Endodermal cell (in vitro differentiated cells): ENCODE data around the gene ADGRB3. TPM values are rescaled to one million over a fixed set of nuclear protein-coding genes. Genes with fewer than 3 reads are reported as not detected.

Experiments
- DNase-seq: peaks from one replicate; pipeline ENCODE4 v3.0.0-alpha.2; 2017
- H3K27ac ChIP-seq: 2 replicates; pipeline ENCODE4 v1.5.1; 2013; ENCODE audit warnings: mild to moderate bottlenecking, low read depth, low read length, moderate library complexity
- H3K27me3 ChIP-seq: 2 replicates; pipeline ENCODE4 v1.6.1; 2013; ENCODE audit warnings: mild to moderate bottlenecking, low read length, moderate library complexity; ENCODE audit not compliant: insufficient read depth, control insufficient read depth, poor library complexity, severe bottlenecking
- H3K36me3 ChIP-seq: 2 replicates; pipeline ENCODE4 v1.7.0; 2013; ENCODE audit warnings: mild to moderate bottlenecking, low read length, moderate library complexity; ENCODE audit not compliant: control insufficient read depth, insufficient read depth
- H3K4me1 ChIP-seq: one replicate; pipeline ENCODE4 v1.7.0; 2013; ENCODE audit warnings: low read length; ENCODE audit not compliant: control insufficient read depth, insufficient read depth
- H3K4me3 ChIP-seq: 2 replicates; pipeline ENCODE4 v1.5.1; 2013; ENCODE audit warnings: mild to moderate bottlenecking, low read length, moderate library complexity
- H3K9ac ChIP-seq: 2 replicates; pipeline ENCODE4 v1.6.1; 2013; ENCODE audit warnings: mild to moderate bottlenecking, low read length, moderate library complexity; ENCODE audit not compliant: poor library complexity, severe bottlenecking; ENCODE audit errors: extremely low read depth
- H3K9me3 ChIP-seq: 2 replicates; pipeline ENCODE4 v1.6.1; 2013; ENCODE audit warnings: mild to moderate bottlenecking, low read length, moderate library complexity; ENCODE audit not compliant: control insufficient read depth
- H3K27ac Mint-ChIP-seq: 2 replicates; pipeline ENCODE4 v1.8.0; 2020; ENCODE audit warnings: mixed read lengths
- H3K27me3 Mint-ChIP-seq: 2 replicates; pipeline ENCODE4 v1.8.0; 2021; ENCODE audit warnings: mild to moderate bottlenecking, mixed read lengths; ENCODE audit not compliant: insufficient read depth
- H3K36me3 Mint-ChIP-seq: 2 replicates; pipeline ENCODE4 v1.8.0; 2020; ENCODE audit warnings: low read depth, mixed read lengths
- H3K4me1 Mint-ChIP-seq: 2 replicates; pipeline ENCODE4 v1.8.0; 2020; ENCODE audit warnings: mixed read lengths
- H3K4me3 Mint-ChIP-seq: 2 replicates; pipeline ENCODE4 v1.8.0; 2020; ENCODE audit warnings: mild to moderate bottlenecking, moderate library complexity, mixed read lengths
- H3K9me3 Mint-ChIP-seq: 2 replicates; pipeline ENCODE4 v1.8.0; 2020; ENCODE audit warnings: mild to moderate bottlenecking, mixed read lengths
- CTCF ChIP-seq: fragments of 200-600 bp; sonication (generic); conservative IDR thresholded peaks from 2 replicates; pipeline ENCODE4 v1.5.0; 2021; ENCODE audit warnings: antibody characterized with exemption, mild to moderate bottlenecking
- WGBS, 2 experiments: methylation state at CpG; one replicate each; pipeline versions ENCODE4 v1.1.5 to v1.1.7; 2013; ENCODE audit warnings: missing lambda C conversion rate in 2 of 2, mixed read lengths in 1 of 2; ENCODE audit not compliant: insufficient coverage in 1 of 2, insufficient read length in 1 of 2; 5-methylcytosine and 5-hydroxymethylcytosine counted together
- total RNA-seq, 2 donors: library from RNA; stranded (reverse); fragmentation: NEBNext Ultra II Directional in 1 of 2; extraction: Animal tissue kit (Norgen Biotek cat#: 25700) in 1 of 2; gene quantifications; 2 replicates in 1 of 2; 3 replicates in 1 of 2; pipeline ENCODE4 v1.2.1, GENCODE V29; 2021

ADGRB3 gene
- total RNA-seq, 2 donors from 2014 or later, result 0.33 to 1.3 TPM

GRCh38 chr6:69038841-69039240 lies 403.8 kb downstream of the ADGRB3 start:
- no peak for DNase-seq
- no peak overlapping the region for H3K27ac Mint-ChIP-seq
- H3K4me3 Mint-ChIP-seq, result no peak overlapping the region
- no peaks in the 10 kb centered on the region for H3K36me3 Mint-ChIP-seq
- H3K4me1 Mint-ChIP-seq, result no peaks in the 10 kb centered on the region
- no peak for TF ChIP-seq CTCF
- no peak overlapping the region for H3K4me3 ChIP-seq
- H3K9me3 ChIP-seq, result no peaks in the 10 kb centered on the region
- no peaks in the 10 kb centered on the region for H3K27me3 Mint-ChIP-seq
- no peak overlapping the region for H3K27ac ChIP-seq
- H3K9me3 Mint-ChIP-seq, result no peaks in the 10 kb centered on the region
- no peaks in the 10 kb centered on the region for H3K4me1 ChIP-seq
- H3K36me3 ChIP-seq, result no peaks in the 10 kb centered on the region
- H3K9ac ChIP-seq, result no peak overlapping the region
- no peaks in the 10 kb centered on the region for H3K27me3 ChIP-seq

GRCh38 chr6:69042297-69042696 lies 407.2 kb downstream of the ADGRB3 start:
- Mint-ChIP-seq H3K4me1 (no peaks in the 10 kb centered on the region), H3K9me3 (no peaks in the 10 kb centered on the region), H3K27ac (no peak overlapping the region), H3K4me3 (no peak overlapping the region), H3K36me3 (no peaks in the 10 kb centered on the region), H3K27me3 (no peaks in the 10 kb centered on the region)
- H3K27ac ChIP-seq, result no peak overlapping the region
- no peaks in the 10 kb centered on the region for H3K27me3 ChIP-seq
- DNase-seq, result no peak
- no peaks in the 10 kb centered on the region for H3K9me3 ChIP-seq
- no peaks in the 10 kb centered on the region for H3K4me1 ChIP-seq
- H3K4me3 ChIP-seq, result no peak overlapping the region
- no peak overlapping the region for H3K9ac ChIP-seq
- H3K36me3 ChIP-seq, result no peaks in the 10 kb centered on the region
- no peak for TF ChIP-seq CTCF
- WGBS, 2 experiments, result 79 to 92% methylated on average over 2 to 3 of the region's 3 CpGs

GRCh38 chr6:69044534-69044933 lies 409.5 kb downstream of the ADGRB3 start:
- no peaks in the 10 kb centered on the region for H3K27me3 Mint-ChIP-seq
- H3K4me3 ChIP-seq, result no peak overlapping the region
- no peak overlapping the region for H3K27ac ChIP-seq
- no peak overlapping the region for H3K27ac Mint-ChIP-seq
- no peak for TF ChIP-seq CTCF
- no peak for DNase-seq
- no peak overlapping the region for H3K9ac ChIP-seq
- H3K4me1 ChIP-seq, result no peaks in the 10 kb centered on the region
- no peaks in the 10 kb centered on the region for H3K36me3 Mint-ChIP-seq
- H3K27me3 ChIP-seq, result no peaks in the 10 kb centered on the region
- 99 to 100% methylated on average over 3 of the region's 3 CpGs for WGBS, 2 experiments
- H3K9me3 Mint-ChIP-seq, result no peaks in the 10 kb centered on the region
- no peak overlapping the region for H3K4me3 Mint-ChIP-seq
- H3K4me1 Mint-ChIP-seq, result peaks cover 2% of the 10 kb centered on the region
- H3K9me3 ChIP-seq, result no peaks in the 10 kb centered on the region
- H3K36me3 ChIP-seq, result no peaks in the 10 kb centered on the region
